ENCODE measurements around the gene CCDC88C.
A peak's percentile ranks its signal among the peaks of the same experiment; 100 is the strongest.

- TF ChIP-seq CTCF (IDR thresholded peaks at IDR 0.05) (peak in 1 of 3 experiments; percentile 18), POLR2A (IDR thresholded peaks at IDR 0.05) (no peak)
These were observed 100.0 kb downstream of the CCDC88C start for GRCh38 chr14:91317381-91318308.
